ENCODE measurements around the gene MYBPC1.
"Not testable (repeated sequence)": the region's sequence is repeated elsewhere in the genome, so short reads cannot be mapped to it uniquely, and the experiment has no call there.

Gene MYBPC1, protein sequence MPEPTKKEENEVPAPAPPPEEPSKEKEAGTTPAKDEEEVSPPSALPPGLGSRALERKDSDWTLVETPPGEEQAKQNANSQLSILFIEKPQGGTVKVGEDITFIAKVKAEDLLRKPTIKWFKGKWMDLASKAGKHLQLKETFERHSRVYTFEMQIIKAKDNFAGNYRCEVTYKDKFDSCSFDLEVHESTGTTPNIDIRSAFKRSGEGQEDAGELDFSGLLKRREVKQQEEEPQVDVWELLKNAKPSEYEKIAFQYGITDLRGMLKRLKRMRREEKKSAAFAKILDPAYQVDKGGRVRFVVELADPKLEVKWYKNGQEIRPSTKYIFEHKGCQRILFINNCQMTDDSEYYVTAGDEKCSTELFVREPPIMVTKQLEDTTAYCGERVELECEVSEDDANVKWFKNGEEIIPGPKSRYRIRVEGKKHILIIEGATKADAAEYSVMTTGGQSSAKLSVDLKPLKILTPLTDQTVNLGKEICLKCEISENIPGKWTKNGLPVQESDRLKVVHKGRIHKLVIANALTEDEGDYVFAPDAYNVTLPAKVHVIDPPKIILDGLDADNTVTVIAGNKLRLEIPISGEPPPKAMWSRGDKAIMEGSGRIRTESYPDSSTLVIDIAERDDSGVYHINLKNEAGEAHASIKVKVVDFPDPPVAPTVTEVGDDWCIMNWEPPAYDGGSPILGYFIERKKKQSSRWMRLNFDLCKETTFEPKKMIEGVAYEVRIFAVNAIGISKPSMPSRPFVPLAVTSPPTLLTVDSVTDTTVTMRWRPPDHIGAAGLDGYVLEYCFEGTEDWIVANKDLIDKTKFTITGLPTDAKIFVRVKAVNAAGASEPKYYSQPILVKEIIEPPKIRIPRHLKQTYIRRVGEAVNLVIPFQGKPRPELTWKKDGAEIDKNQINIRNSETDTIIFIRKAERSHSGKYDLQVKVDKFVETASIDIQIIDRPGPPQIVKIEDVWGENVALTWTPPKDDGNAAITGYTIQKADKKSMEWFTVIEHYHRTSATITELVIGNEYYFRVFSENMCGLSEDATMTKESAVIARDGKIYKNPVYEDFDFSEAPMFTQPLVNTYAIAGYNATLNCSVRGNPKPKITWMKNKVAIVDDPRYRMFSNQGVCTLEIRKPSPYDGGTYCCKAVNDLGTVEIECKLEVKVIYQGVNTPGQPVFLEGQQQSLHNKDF

DNA sequence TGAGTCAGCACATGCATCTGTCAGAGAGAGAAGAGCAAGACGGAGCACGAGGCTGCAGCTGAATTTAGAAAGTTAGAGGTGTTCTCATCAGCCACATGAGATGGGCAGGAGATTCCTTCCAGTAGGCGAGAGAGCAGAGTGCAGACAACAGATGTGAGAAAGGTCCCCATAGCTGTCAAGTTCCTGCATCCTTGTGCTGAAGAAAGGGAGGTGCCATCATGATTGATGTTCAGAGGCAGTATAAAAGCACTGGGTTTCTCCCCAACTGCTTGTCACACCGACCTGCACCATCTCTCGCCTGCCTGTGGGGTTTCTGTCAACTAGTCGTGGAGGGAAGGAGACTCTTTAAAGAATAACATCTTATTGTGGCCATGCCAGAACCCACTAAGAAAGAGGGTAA lies at the start of gene MYBPC1:
TSS of gene MYBPC1 (plus strand) at position 272 of the 400 bp plus-strand sequence. CDS start at position 372, 100 bp downstream.
- no peak for DNase-seq
- in situ Hi-C loops (cut with HindIII; ENCODE audit: low pct_ligation_motif_present, low pct_unique_long_range_greater_than_20kb, low sequenced_read_pairs) = no loop called here

DNA sequence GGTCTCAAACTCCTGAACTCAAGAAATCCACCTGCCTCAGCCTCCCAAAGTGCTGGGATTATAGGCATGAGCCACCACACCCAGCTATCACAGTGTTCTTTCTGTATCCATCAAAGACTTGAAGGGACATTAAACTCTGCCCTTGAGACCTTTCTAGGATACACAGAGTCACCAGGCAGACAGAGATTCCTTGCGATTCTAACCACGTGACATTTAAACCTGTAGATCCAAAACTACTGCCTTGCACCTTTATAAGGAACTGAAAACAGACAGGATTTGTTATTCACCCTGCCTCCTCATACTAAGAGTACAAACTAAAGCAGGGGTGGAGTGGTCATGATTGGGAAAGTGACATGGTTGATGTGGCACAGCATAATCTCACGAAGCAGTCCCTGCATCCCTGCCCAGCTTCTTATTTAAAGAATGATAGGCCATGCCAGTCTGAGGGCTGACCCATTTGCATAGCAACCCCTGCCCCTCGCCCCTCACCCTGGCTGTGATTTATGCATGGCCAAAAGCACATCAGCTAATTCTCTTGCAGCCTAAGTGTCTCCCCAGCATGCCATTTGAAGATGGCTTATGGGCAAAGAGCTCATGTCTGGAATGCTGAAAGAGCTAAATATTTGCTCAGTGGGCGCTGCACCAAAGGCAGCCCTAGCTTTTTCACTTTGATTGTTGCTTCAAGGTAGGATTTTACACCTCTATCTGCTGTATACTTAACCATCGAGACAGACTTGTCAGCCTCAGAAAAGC lies 43.2 kb upstream of the MYBPC1 start:
- in situ Hi-C loops (cut with HindIII; ENCODE audit: low pct_ligation_motif_present, low pct_unique_long_range_greater_than_20kb, low sequenced_read_pairs) = no loop called here
- DNase-seq = no peak

DNA sequence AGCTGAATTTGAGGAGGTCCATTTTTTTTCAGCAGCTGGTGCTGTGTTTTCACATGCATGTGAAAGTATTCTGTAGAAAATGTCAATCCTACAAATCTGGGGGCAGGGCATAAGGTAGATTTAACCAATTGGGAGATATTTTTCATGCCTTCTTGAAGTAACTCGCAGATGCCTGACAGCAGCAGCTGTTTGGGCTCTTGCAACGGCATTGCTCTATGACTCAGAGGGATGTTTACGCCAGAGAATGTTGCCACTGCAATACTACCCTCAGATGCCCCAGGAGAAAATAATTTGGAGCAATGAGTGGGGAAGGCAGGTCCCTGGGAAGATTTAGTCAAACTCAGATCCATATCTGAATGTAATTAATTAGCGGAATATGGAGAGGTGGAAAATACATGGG lies 42.5 kb upstream of the MYBPC1 start:
- DNase-seq = no peak
- in situ Hi-C loops (cut with HindIII; ENCODE audit: low pct_ligation_motif_present, low pct_unique_long_range_greater_than_20kb, low sequenced_read_pairs) = no loop called here

DNA sequence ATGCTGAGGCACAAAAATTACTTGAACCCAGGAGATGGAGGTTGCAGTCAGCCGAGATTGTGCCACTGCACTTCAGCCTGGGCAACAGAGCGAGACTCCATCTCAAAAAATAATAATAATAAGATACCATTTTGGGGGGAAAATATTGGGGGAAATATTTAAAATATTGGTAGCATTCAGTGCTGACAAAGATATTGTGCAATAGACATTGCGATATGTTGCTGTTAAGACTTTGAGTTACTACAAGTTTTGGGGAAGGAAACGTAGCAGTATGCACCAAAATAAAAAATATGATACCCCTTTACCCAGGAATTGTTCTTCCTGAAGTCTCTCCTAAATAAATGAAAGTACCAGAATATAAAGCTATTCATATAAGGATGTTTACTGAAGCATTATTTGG lies 37.7 kb upstream of the MYBPC1 start:
- DNase-seq = no peak
- in situ Hi-C loops (cut with HindIII; ENCODE audit: low pct_ligation_motif_present, low pct_unique_long_range_greater_than_20kb, low sequenced_read_pairs) = no loop called here

DNA sequence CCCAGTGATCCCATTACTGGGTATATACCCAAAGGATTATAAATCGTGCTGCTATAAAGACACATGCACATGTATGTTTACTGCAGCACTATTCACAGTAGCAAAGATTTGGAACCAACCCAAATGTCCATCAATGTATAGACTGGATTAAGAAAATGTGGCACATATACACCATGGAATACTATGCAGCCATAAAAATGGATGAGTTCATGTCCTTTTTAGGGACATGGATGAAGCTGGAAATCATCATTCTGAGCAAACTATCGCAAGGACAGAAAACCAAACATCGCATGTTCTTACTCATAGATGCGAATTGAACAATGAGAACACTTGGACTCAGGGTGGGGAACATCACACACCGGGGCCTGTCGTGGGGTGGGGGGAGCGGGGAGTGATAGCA lies 36.0 kb upstream of the MYBPC1 start:
- in situ Hi-C loops (cut with HindIII; ENCODE audit: low pct_ligation_motif_present, low pct_unique_long_range_greater_than_20kb, low sequenced_read_pairs); DNase-seq: not testable (repeated sequence)

DNA sequence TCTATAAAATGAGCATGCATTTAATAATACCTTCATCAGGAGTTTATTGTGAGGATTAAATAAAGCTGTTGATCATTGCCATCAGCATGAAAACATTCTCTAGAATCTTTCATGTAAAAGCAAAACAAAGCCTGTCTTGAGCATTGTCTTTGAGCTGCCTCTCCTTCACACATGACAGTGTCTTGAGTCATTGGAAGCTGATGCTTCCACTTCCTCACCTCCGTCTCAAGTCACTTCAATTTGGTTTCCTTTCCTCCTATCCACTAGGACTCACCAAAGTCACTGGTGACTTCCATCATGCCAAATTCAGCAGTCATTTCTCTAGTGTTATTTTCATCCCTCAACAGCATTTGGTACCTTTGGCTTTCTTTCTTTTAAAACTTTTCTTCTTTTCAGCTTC lies 31.6 kb upstream of the MYBPC1 start:
- in situ Hi-C loops (cut with HindIII; ENCODE audit: low pct_ligation_motif_present, low pct_unique_long_range_greater_than_20kb, low sequenced_read_pairs) = no loop called here
- DNase-seq = no peak

DNA sequence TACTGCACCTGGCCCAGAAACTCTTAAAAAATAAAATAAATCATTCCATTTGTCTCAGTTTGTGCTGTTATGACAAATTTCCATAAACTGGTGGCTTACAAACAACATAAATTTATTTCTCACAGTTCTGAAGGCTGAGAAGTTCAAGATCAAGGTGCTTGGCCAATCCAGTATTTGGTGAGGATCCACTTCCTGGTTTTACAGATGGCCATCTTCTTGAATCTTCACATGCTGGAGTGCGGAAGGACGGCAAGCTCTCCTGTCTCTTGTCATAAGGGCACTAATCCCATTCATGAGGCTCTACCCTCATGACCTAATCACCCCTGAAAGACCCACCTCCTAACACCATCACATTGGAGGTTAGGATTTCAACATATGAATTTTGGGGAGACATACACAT lies 29.9 kb upstream of the MYBPC1 start:
- no peak for DNase-seq
- in situ Hi-C loops (cut with HindIII; ENCODE audit: low pct_ligation_motif_present, low pct_unique_long_range_greater_than_20kb, low sequenced_read_pairs) = no loop called here

DNA sequence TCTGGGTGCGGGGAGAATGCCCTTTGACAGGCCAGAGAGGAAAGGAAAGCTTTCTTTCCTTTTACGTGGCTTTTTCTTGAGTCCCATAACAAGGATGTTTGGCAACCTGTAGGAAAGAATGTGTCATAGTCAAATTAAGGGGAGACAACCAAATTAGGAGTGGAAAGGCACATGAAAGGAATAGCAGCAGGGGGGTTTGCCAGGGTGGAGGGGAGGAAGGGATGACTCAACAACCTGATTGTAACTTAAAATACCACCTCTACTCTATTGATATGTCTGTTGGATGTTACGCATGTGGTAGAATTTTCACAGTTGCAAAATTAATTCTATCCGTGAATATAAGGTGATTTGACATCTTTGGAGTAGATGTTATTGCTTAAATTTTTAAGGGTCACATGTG lies 28.5 kb upstream of the MYBPC1 start:
- in situ Hi-C loops (cut with HindIII; ENCODE audit: low pct_ligation_motif_present, low pct_unique_long_range_greater_than_20kb, low sequenced_read_pairs) = no loop called here
- no peak for DNase-seq

DNA sequence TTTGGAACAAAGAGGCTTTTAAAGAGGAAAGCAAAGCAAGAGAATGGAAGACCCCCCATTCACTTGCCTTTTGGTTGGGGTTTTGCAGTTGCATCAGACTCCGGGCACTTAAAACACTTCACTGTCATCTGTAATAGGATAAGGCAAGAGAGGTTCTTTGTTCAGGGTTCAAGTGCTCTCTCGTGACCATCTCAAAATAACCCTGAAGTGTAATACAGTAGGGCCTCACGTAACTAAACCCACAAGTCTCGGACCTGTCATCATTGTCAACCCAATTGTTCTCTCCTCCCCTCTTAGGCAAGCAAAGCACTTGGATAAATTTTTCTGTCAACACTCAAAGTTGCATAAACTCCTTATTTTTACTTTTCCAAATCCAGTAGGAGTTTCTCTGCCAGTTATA lies 26.9 kb upstream of the MYBPC1 start:
- in situ Hi-C loops (cut with HindIII; ENCODE audit: low pct_ligation_motif_present, low pct_unique_long_range_greater_than_20kb, low sequenced_read_pairs) = no loop called here
- DNase-seq = no peak

DNA sequence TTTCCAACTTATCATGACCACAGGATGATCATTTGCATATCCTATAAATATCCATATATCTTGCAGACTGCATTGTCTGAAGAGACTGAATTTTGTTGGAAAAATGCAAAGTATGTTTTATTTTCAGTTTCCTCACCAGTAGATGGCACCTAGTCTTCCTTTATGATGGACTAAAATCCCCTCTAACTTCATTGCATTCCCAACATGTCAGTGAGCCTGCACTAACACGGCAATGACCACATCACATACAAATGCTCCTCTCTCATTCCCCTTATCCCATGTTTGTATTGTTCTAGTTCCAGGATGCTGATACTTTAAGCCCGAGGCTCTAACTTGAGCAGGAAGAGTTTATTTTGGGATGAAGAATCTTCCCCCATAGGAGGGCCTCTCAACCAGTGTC lies 24.7 kb upstream of the MYBPC1 start:
- peak; percentile 59 for DNase-seq
- in situ Hi-C loops (cut with HindIII; ENCODE audit: low pct_ligation_motif_present, low pct_unique_long_range_greater_than_20kb, low sequenced_read_pairs) = no loop called here

DNA sequence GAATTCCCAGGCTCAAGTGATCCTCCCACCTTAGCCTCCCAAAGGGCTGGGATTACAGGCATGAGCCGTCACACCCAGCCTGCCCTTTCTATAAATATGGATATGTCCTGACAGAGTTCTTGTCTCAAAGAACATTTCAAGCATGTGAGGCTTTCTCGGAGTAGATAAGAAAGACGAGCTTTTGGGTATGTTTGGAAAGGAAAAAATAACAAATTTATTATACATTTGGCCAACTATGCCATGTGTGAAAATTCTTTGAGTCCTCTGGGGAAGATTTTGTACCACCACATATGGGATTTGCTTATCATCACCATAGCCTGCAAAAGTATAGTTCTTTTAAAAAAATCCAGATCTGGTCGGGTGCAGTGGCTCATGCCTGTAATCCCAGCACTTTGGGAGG lies 23.7 kb upstream of the MYBPC1 start:
- DNase-seq = no peak
- in situ Hi-C loops (cut with HindIII; ENCODE audit: low pct_ligation_motif_present, low pct_unique_long_range_greater_than_20kb, low sequenced_read_pairs) = no loop called here

DNA sequence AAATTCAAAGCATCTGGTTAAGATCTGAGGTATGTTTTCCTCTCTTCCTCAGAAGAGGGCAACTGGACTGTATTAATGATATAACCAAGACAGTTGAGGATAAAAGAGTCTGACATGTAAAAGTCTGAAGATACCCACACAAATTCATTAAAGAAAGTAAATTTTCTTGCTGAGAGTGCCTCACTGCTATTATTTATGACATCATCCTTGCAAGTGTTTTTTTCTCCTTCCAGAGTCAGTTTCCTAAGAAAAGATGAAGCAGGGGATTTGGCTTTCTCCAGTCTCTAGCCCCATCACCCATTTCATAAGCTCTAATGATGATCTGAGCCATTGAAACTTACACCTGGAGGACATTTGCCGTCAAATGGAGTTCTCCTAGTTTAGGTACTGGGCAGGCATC lies 21.0 kb upstream of the MYBPC1 start:
- no peak for DNase-seq
- in situ Hi-C loops (cut with HindIII; ENCODE audit: low pct_ligation_motif_present, low pct_unique_long_range_greater_than_20kb, low sequenced_read_pairs) = no loop called here

DNA sequence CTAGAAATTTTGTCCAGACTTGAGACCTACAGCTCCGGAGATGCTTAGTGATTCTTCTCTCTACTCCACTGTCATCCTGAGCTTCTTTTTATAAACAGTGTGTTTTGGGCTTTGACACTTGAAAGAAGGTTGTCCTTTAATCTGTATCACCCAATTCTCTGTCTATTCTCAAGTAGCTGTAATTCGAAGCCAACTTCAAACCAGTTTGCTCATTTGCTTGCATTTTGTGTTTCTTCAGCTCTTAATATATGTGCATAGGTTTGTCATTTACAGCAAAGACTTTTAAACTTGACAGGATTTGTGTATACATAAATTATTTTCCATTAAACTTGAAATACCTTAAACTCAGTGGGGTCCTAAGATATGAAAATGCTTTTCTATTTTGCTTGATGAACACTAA lies 16.4 kb upstream of the MYBPC1 start:
- in situ Hi-C loops (cut with HindIII; ENCODE audit: low pct_ligation_motif_present, low pct_unique_long_range_greater_than_20kb, low sequenced_read_pairs) = no loop called here
- DNase-seq = no peak

DNA sequence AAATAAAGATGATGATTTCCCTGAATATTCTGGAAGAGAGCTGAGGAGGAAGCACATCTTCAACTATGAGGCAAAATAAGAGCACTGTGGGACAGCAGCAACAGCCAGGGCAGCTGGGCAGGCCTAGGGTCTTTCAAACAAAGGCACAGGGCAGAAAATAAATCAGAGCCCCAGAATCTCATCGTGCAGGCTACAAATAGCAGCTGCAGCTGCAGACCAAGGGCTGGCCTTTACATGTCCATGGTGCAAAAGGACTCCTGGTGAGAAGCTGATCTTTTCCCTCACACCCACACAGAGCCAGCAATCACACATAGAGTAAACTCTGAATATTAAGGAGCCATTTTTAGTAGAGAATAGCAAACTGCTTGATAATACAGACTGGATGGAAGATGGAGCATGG lies 13.6 kb upstream of the MYBPC1 start:
- no peak for DNase-seq
- in situ Hi-C loops (cut with HindIII; ENCODE audit: low pct_ligation_motif_present, low pct_unique_long_range_greater_than_20kb, low sequenced_read_pairs) = no loop called here

DNA sequence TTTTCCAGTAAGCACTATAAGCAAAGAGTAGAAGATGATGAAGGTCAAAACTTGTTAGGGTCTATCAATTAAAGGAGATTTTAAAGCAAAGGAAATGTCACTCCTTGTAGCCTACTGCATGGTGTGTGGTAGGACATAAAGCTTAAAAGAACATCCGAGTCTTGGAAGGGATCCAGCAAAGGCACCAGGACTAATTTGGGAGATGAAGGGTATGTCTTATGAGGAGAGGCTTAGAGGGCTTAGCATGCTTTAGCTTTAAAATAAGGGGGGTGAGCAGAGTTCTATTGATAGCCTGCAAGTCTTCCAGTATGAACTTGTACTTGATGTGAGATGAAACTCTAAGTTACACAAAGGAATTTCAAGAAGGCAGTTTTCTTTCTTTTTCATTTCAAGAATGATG lies 11.8 kb upstream of the MYBPC1 start:
- no peak for DNase-seq
- in situ Hi-C loops (cut with HindIII; ENCODE audit: low pct_ligation_motif_present, low pct_unique_long_range_greater_than_20kb, low sequenced_read_pairs) = no loop called here

DNA sequence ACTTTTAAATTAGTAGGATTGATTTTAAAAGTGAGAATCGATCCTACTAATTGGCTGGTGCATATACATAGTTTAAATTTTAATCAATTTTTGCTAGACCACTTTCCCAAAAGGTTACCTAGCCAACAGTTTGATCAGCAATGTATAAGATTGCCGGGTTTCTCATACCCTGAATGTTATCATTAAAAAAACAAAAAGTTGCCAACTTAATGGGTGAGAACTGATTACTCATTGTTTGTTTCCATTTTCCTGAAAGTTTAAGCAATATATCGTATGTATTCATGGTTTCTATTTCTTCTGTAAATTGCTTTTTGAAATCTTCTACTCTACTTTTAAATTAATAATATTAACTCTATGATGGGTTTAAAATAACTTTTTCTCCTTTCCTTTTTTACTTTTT lies 4.4 kb upstream of the MYBPC1 start:
- no peak for DNase-seq
- in situ Hi-C loops (cut with HindIII; ENCODE audit: low pct_ligation_motif_present, low pct_unique_long_range_greater_than_20kb, low sequenced_read_pairs) = no loop called here

DNA sequence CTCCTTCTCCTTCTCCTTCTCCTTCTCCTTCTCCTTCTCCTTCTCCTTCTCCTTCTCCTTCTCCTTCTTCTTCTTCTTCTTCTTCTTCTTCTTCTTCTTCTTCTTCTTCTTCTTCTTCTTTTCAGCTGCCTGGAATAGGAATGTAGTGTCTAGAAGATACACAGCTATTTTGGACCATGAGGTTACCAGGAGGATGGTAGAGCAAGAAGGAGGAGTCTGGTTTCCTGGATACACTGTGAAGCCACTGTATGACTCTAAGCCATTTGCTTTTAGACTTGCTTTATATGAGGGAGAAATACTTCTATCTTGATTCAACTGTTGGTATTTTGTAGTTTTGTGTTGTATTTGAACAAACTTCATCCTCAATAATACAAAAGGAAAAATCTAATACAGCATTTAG lies 3.0 kb upstream of the MYBPC1 start:
- in situ Hi-C loops (cut with HindIII; ENCODE audit: low pct_ligation_motif_present, low pct_unique_long_range_greater_than_20kb, low sequenced_read_pairs) = no loop called here
- DNase-seq = no peak

DNA sequence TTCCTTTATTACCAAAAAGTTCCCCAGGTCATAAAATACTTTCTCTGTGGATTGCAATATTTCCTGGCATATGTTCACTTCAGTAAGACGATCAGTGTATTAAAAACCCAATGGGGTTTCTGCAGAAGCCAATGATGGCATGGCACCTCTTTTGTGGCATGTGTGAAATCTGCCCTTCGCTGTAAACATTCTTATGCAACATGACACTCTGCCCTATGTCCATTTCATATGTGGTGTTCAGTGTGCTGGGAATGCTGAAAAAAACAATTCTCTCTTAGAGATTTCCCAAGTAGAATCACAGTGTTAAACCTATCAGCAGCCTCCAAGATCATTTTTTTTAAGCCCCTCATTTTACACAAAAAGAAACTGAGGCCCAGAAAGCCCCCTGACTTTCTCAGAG lies 2.3 kb upstream of the MYBPC1 start:
- no peak for DNase-seq
- in situ Hi-C loops (cut with HindIII; ENCODE audit: low pct_ligation_motif_present, low pct_unique_long_range_greater_than_20kb, low sequenced_read_pairs) = no loop called here

DNA sequence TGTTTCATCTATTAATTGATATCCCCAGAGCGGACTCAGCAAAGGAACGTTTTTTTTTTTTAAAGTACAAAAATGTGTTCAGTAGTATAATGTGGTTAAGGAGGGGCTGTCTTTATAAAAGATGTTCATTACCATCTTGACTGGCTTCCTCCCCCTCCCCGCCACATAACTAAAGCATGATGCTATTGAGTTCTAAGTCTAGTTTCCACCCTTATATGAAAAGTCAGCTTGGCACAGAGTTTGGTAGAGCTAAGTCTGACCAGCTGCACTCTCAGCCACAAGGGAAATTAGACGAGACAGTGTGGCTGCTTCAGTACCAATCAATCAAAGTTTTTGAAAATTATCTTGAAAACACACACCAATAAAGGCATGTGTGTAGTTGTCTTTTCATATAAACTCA lies 1.9 kb upstream of the MYBPC1 start:
- DNase-seq = no peak
- in situ Hi-C loops (cut with HindIII; ENCODE audit: low pct_ligation_motif_present, low pct_unique_long_range_greater_than_20kb, low sequenced_read_pairs) = no loop called here

All from ACHN (cell line).